ENCODE data around the gene CBR1.

The CBR1 gene

GRCh38 chr21:36120304-36120888 lies 50.6 kb downstream of the CBR1 start:
- DNase-seq, result no peak
